NCI-H2107 treated with DMSO at 0.1 percent for 48 hours (cell line): ENCODE results near the gene STAT2.

ENCODE experiments used
- DNase-seq: peaks from one replicate; lab custom pipeline; 2025; ENCODE audit not compliant: unreplicated experiment; lab: John Stamatoyannopoulos, UW

The STAT2 gene

DNA sequence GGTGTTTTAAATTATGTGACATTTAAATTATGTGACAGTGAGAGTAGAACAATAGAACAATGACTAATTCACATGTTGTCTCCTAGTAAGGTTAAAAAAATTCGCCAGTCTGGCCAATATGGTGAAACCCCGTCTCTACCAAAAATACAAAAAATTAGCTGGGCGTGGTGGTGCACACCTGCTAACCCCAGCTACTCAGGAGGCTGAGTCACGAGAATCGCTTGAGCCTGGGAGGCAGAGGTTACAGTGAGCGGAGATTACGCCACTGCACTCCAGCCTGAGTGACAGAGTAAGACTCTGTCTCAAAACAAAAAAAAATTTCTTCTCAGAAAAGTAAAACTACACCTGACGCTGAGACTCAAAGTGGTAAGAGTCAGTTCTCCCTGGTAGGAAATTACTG, 62.5 kb downstream of the STAT2 start:
- no peak for DNase-seq

DNA sequence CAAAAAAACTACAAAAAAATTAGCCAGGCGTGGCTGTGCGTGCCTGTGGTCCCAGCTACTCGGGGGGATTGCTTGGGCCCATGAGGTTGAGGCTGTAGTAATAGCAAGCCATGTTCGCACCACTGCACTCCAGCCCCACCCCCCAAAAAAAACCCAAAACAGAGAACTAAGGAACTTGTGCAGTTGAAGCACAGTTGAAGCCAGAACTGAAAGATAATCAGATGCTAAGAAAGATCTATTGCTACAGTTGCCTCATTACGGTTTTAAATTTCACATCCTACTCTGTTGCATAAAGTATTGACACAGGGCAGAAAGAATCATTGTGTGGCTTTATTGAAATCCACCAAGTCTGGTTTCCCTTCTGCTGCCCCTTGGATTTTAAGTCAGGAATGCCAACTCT, 63.6 kb downstream of the STAT2 start:
- peak; percentile 55 for DNase-seq

DNA sequence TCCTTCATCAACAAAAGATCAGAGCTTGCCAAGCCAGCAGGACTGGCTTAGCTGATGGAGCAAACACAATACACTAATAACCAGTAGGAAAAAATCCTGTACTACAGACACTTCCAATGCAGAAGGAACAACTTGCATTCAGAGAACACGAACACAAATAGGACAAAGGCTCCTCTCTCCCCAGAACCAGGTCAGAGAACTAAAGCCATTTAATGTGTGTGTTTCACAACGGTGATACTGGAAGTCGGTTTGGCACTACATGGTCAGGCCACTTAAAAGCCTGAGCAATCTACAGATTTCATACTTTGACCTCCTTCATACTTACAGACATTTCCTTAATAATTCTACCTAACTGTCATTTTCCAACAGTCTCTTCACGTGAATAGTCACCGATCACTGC, 66.1 kb downstream of the STAT2 start:
- DNase-seq: no peak
